Naive thymus-derived CD4-positive, alpha-beta T cell (primary cell): ENCODE data around the gene AP1S2. TPM values are rescaled to one million over a fixed set of nuclear protein-coding genes. Genes with fewer than 3 reads are reported as not detected.

Experiments
- ATAC-seq: fragments of 150-1000 bp; cut with Tn5 transposase; 2 replicates; pipeline ENCODE4 v1.10.0; 2021; ENCODE audit warnings: mild to moderate bottlenecking, moderate library complexity
- CTCF ChIA-PET: fragments of 350-600 bp; sonication (Branson Sonifier 250); formaldehyde crosslinking; loops from one replicate; lab custom pipeline; 2021; ENCODE audit warnings: antibody characterized with exemption; lab: Charles Lee
- POLR2A ChIA-PET: fragments of 350-600 bp; sonication (Branson Sonifier 250); formaldehyde crosslinking; loops from one replicate; lab custom pipeline; 2021; ENCODE audit warnings: antibody characterized with exemption, inconsistent platforms; lab: Charles Lee
- DNase-seq, 9 donors: peaks; one replicate each; pipeline versions ENCODE4 v3.0.0 to v3.0.0-alpha.2; 2020 to 2022; ENCODE audit warnings: mixed read lengths in 1 of 9
- H3K27ac ChIP-seq: one replicate; pipeline ENCODE4 v1.7.0; 2013; ENCODE audit warnings: mild to moderate bottlenecking, low read depth, low read length, moderate library complexity
- H3K27me3 ChIP-seq, 2 donors: one replicate each; pipeline ENCODE4 v1.7.0; 2013; ENCODE audit warnings: low read length in 2 of 2, mild to moderate bottlenecking in 2 of 2, moderate library complexity in 2 of 2; ENCODE audit not compliant: control insufficient read depth in 2 of 2, insufficient read depth in 2 of 2
- H3K36me3 ChIP-seq, 3 experiments: 1 replicate in 2 of 3; 2 replicates in 1 of 3; pipeline ENCODE4 v1.7.0; 2013; ENCODE audit warnings: low read length in 3 of 3, mild to moderate bottlenecking in 3 of 3, moderate library complexity in 1 of 3; ENCODE audit not compliant: insufficient read depth in 3 of 3, control insufficient read depth in 2 of 3
- H3K4me1 ChIP-seq, 2 donors: one replicate each; pipeline ENCODE4 v1.7.0; 2013; ENCODE audit warnings: low read length in 2 of 2, mild to moderate bottlenecking in 2 of 2, moderate library complexity in 1 of 2; ENCODE audit not compliant: control insufficient read depth in 2 of 2, insufficient read depth in 2 of 2
- H3K4me3 ChIP-seq: 2 replicates; pipeline ENCODE4 v1.7.0; 2013; ENCODE audit warnings: mild to moderate bottlenecking, low read length
- H3K9me3 ChIP-seq, 3 experiments: 1 replicate in 2 of 3; 2 replicates in 1 of 3; pipeline ENCODE4 v1.7.0; 2013; ENCODE audit warnings: low read length in 3 of 3; ENCODE audit not compliant: control insufficient read depth in 2 of 3
- H3K27ac Mint-ChIP-seq, 9 donors: one replicate each; pipeline ENCODE4 v1.8.0; 2020 to 2022; ENCODE audit warnings: mixed read lengths in 9 of 9, mild to moderate bottlenecking in 8 of 9, moderate library complexity in 5 of 9, inconsistent platforms in 2 of 9
- H3K27me3 Mint-ChIP-seq, 5 donors: one replicate each; pipeline ENCODE4 v1.8.0; 2021 to 2022; ENCODE audit warnings: mixed read lengths in 5 of 5, mild to moderate bottlenecking in 1 of 5
- H3K36me3 Mint-ChIP-seq, 5 donors: one replicate each; pipeline ENCODE4 v1.8.0; 2020 to 2022; ENCODE audit warnings: mixed read lengths in 5 of 5, mild to moderate bottlenecking in 3 of 5, inconsistent platforms in 1 of 5
- H3K4me1 Mint-ChIP-seq, 7 donors: one replicate each; pipeline ENCODE4 v1.8.0; 2020 to 2022; ENCODE audit warnings: mixed read lengths in 7 of 7, mild to moderate bottlenecking in 3 of 7, inconsistent platforms in 1 of 7
- H3K4me3 Mint-ChIP-seq, 10 donors: one replicate each; pipeline ENCODE4 v1.8.0; 2020 to 2022; ENCODE audit warnings: mild to moderate bottlenecking in 10 of 10, mixed read lengths in 10 of 10, moderate library complexity in 6 of 10, inconsistent platforms in 2 of 10
- H3K9me3 Mint-ChIP-seq, 11 donors: one replicate each; pipeline ENCODE4 v1.8.0; 2020 to 2022; ENCODE audit warnings: mixed read lengths in 11 of 11, mild to moderate bottlenecking in 4 of 11, inconsistent platforms in 1 of 11, moderate library complexity in 1 of 11
- intact Hi-C, 2 donors: fragments of 100-400 bp; cut with micrococcal nuclease; formaldehyde crosslinking; loops; one replicate each; pipeline ENCODE4 v1.15.1; 2023
- polyA plus RNA-seq, 2 donors: library from polyadenylated mRNA; unstranded; fragments of 300-500 nt; fragmentation: Illumina TruSeq; gene quantifications; one replicate each; pipeline ENCODE4 v1.2.3, GENCODE V29; 2021
- total RNA-seq, 6 experiments: library from RNA in 5 of 6; stranded (reverse) in 5 of 6; gene quantifications; 1 replicate in 5 of 6; 2 replicates in 1 of 6; pipeline ENCODE4 v1.2.3 and lab custom pipeline; 2021 to 2026

AP1S2 gene
- total and polyA plus RNA-seq, 7 experiments from 2014 or later: 21.2 to 75.8 (median 25.4) TPM

- Mint-ChIP-seq H3K27ac (no peak within 1 kb of the TSS), H3K9me3 (peaks cover 0 to 2% (median 0%) of the 10 kb centered on the region in 11 donors), H3K4me1 (peaks cover 0 to 36% (median 24%) of the 10 kb centered on the region in 7 donors), H3K36me3 (peaks cover 0 to 25% (median 8%) of the 10 kb centered on the region in 5 donors), H3K27me3 (no peaks in the 10 kb centered on the region), H3K4me3 (peak within 1 kb of the TSS in 1 of 10 donors; percentile 48)
- Histone ChIP-seq H3K27me3 (no peaks in the 10 kb centered on the region), H3K36me3 (peaks cover 0 to 12% (median 0%) of the 10 kb centered on the region in 3 experiments), H3K4me1 (peaks cover 9 to 10% of the 10 kb centered on the region in 2 donors), H3K27ac (peak within 1 kb of the TSS; percentile 93), H3K4me3 (peak within 1 kb of the TSS; percentile 92), H3K9me3 (no peaks in the 10 kb centered on the region)
- CTCF ChIA-PET: no interaction called here
- POLR2A ChIA-PET: interaction anchor here (0.9 to 3.6 kb wide), 10 partner anchors 10 to 459 kb away, joined by 3 to 30 read pairs (median 5); partner anchors contain the start of genes AP1S2 and CA5B
- ATAC-seq (peak; percentile 95), DNase-seq (peak; percentile 68 to 95 (median 91))
- intact Hi-C loops: loop anchor here (1.0 to 10.0 kb wide), 16 partner anchors 26 to 996 kb away; partner anchors contain the start of genes AP1S2 (in 2 of the 2), CA5B (in 2 of the 2), PIGA (in 2 of the 2) and SYAP1 (in 2 of the 2)
Observed at GRCh38 chrX:15789979-15790768, 64.4 kb downstream of the AP1S2 start, which contains the start of gene ZRSR2. Gene ZRSR2 (plus strand): TSS chrX:15790484. CDS start chrX:15790496, 12 bp downstream.

DNA sequence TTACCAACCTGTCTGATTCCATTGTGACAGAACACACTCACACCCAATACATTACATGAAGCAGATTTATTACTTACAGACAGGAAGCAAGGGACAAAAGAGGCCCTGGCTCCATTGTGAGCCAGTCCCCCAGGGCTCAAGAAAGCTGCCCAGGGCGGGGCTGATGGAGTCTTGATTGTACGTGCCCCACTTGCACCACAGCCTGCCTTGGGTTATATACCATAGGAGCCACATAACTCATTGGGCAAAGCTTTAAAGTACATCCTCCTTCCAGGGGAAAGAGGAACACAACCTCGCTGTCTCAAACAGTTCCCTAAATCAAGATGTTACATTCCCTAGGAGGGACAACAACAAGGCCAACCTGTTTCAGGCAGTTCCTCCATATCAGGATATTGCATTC, 67.7 kb downstream of the AP1S2 start:
- Histone ChIP-seq H3K9me3 (no peaks in the 10 kb centered on the region), H3K36me3 (peaks cover 0 to 21% (median 0%) of the 10 kb centered on the region in 3 experiments), H3K27ac (no peak overlapping the region), H3K4me3 (no peak overlapping the region), H3K27me3 (no peaks in the 10 kb centered on the region), H3K4me1 (peaks cover 3 to 6% of the 10 kb centered on the region in 2 donors)
- H3K27ac Mint-ChIP-seq: peak overlapping the region in 2 of 9 donors; percentile 23 to 71
- peaks cover 0 to 10% (median 3%) of the 10 kb centered on the region in 7 donors for H3K4me1 Mint-ChIP-seq
- H3K9me3 Mint-ChIP-seq: no peaks in the 10 kb centered on the region
- DNase-seq (no peak), ATAC-seq (no peak)
- ChIA-PET POLR2A (no interaction called here), CTCF (no interaction called here)
- H3K4me3 Mint-ChIP-seq: no peak overlapping the region
- peaks cover 7 to 20% (median 13%) of the 10 kb centered on the region in 5 donors for H3K36me3 Mint-ChIP-seq
- intact Hi-C loops: no loop called here
- no peaks in the 10 kb centered on the region for H3K27me3 Mint-ChIP-seq

- POLR2A ChIA-PET: no interaction called here
- Mint-ChIP-seq H3K4me1 (peaks cover 0 to 10% (median 3%) of the 10 kb centered on the region in 7 donors), H3K27me3 (no peaks in the 10 kb centered on the region), H3K27ac (no peak overlapping the region), H3K4me3 (no peak overlapping the region), H3K36me3 (peaks cover 7 to 24% (median 13%) of the 10 kb centered on the region in 5 donors), H3K9me3 (no peaks in the 10 kb centered on the region)
- no peak for ATAC-seq
- H3K36me3 ChIP-seq: peaks cover 0 to 33% (median 0%) of the 10 kb centered on the region in 3 experiments
- CTCF ChIA-PET: no interaction called here
- no peak overlapping the region for H3K27ac ChIP-seq
- no peak for DNase-seq
- H3K9me3 ChIP-seq: no peaks in the 10 kb centered on the region
- H3K4me1 ChIP-seq: peaks cover 0 to 4% of the 10 kb centered on the region in 2 donors
- intact Hi-C loops: no loop called here
- H3K27me3 ChIP-seq: no peaks in the 10 kb centered on the region
- H3K4me3 ChIP-seq: no peak overlapping the region
Observed at GRCh38 chrX:15785176-15785750, 69.3 kb downstream of the AP1S2 start.

GRCh38 chrX:15781961-15782699, 72.5 kb downstream of the AP1S2 start:
- no peaks in the 10 kb centered on the region for H3K9me3 Mint-ChIP-seq
- DNase-seq (no peak), ATAC-seq (no peak)
- intact Hi-C loops: no loop called here
- peaks cover 0 to 6% (median 3%) of the 10 kb centered on the region in 7 donors for H3K4me1 Mint-ChIP-seq
- H3K36me3 Mint-ChIP-seq: peaks cover 7 to 38% (median 23%) of the 10 kb centered on the region in 5 donors
- peak overlapping the region in 8 of 9 donors; percentile 79 to 97 (median 90) for H3K27ac Mint-ChIP-seq
- Histone ChIP-seq H3K9me3 (no peaks in the 10 kb centered on the region), H3K4me1 (peaks cover 0 to 4% of the 10 kb centered on the region in 2 donors), H3K27me3 (no peaks in the 10 kb centered on the region), H3K36me3 (peaks cover 0 to 41% (median 0%) of the 10 kb centered on the region in 3 experiments), H3K4me3 (peak overlapping the region; percentile 51), H3K27ac (peak overlapping the region; percentile 58)
- ChIA-PET POLR2A (interaction anchor here (0.5 kb wide), 1 partner anchor 40 kb away, joined by 3 read pairs; no protein-coding TSS in a partner anchor), CTCF (interaction anchor here (1.3 kb wide), 1 partner anchor 66 kb away, joined by 3 read pairs; no protein-coding TSS in a partner anchor)
- peak overlapping the region; percentile 36 to 82 (median 62) for H3K4me3 Mint-ChIP-seq
- H3K27me3 Mint-ChIP-seq: no peaks in the 10 kb centered on the region

Other genes starting within 250 kb of the AP1S2 start
- under 1 TPM in 4 of 5 experiments, not detected in 1; 0.32 to 0.81 (median 0.54) TPM for gene CLTRN, start 190.0 kb downstream of the AP1S2 start, total RNA-seq
- under 1 TPM; 0.13 to 0.60 TPM for gene CLTRN, start 190.0 kb downstream of the AP1S2 start, polyA plus RNA-seq
- gene CA5B, start 116.5 kb downstream of the AP1S2 start, total RNA-seq: 10 to 100 TPM; 16.4 to 64.6 (median 39.5) TPM
- 10 to 100 TPM; 55.8 to 63.5 TPM for gene CA5B, start 116.5 kb downstream of the AP1S2 start, polyA plus RNA-seq
- 10 to 100 TPM; 20.8 to 31.7 (median 25.4) TPM for gene ZRSR2, start 64.3 kb downstream of the AP1S2 start, total RNA-seq
- gene ZRSR2, start 64.3 kb downstream of the AP1S2 start, polyA plus RNA-seq: 10 to 100 TPM; 24.7 to 46.0 TPM